ENCODE results near the gene MAGOH.
"Not testable (repeated sequence)": the region's sequence is repeated elsewhere in the genome, so short reads cannot be mapped to it uniquely, and the experiment has no call there.

Gene MAGOH

GRCh38 chr1:53219711-53220110 is 18.6 kb downstream of the MAGOH start:
- DNase-seq: no peak

GRCh38 chr1:53218201-53218600 is 20.1 kb downstream of the MAGOH start:
- DNase-seq: no peak

GRCh38 chr1:53214376-53214940 is 23.9 kb downstream of the MAGOH start:
- no peak for DNase-seq

GRCh38 chr1:53210954-53211353 is 27.4 kb downstream of the MAGOH start:
- no peak for DNase-seq

- DNase-seq: no peak
These were observed 28.0 kb downstream of the MAGOH start for GRCh38 chr1:53210352-53210751.

GRCh38 chr1:53207726-53208125 is 30.6 kb downstream of the MAGOH start:
- no peak for DNase-seq

- DNase-seq: no peak
These were observed 31.5 kb downstream of the MAGOH start for GRCh38 chr1:53206735-53207379.

GRCh38 chr1:53206083-53206685 is 32.1 kb downstream of the MAGOH start:
- DNase-seq: not testable (repeated sequence)

- DNase-seq: not testable (repeated sequence)
These were observed 32.8 kb downstream of the MAGOH start for GRCh38 chr1:53205496-53205895.

- no peak for DNase-seq
These were observed 34.9 kb downstream of the MAGOH start for GRCh38 chr1:53203466-53203865.

GRCh38 chr1:53198241-53198651 is 40.1 kb downstream of the MAGOH start:
- DNase-seq: no peak

- no peak for DNase-seq
These were observed 40.8 kb downstream of the MAGOH start for GRCh38 chr1:53197291-53198200.

- DNase-seq: peak; percentile 94
These were observed 41.6 kb downstream of the MAGOH start, which contains the start of gene CPT2 for GRCh38 chr1:53196485-53197290. CPT2 (plus strand) TSS chr1:53196824; CDS start chr1:53196944, 120 bp downstream.

- no peak for DNase-seq
These were observed 42.3 kb downstream of the MAGOH start for GRCh38 chr1:53196017-53196484.

- DNase-seq: no peak
These were observed 42.9 kb downstream of the MAGOH start for GRCh38 chr1:53195246-53196016.

- no peak for DNase-seq
These were observed 48.1 kb downstream of the MAGOH start for GRCh38 chr1:53190210-53190611.

GRCh38 chr1:53189061-53189460 is 49.3 kb downstream of the MAGOH start:
- DNase-seq: no peak

- no peak for DNase-seq
These were observed 50.2 kb downstream of the MAGOH start for GRCh38 chr1:53188099-53188498.

- DNase-seq: no peak
These were observed 50.9 kb downstream of the MAGOH start for GRCh38 chr1:53187401-53187800.

- no peak for DNase-seq
These were observed 51.8 kb downstream of the MAGOH start for GRCh38 chr1:53186533-53186932.

- DNase-seq: not testable (repeated sequence)
These were observed 52.4 kb downstream of the MAGOH start for GRCh38 chr1:53185955-53186297.
